AG09309 (cell line): ENCODE measurements around the gene HSFY1.
"Not testable (repeated sequence)": the region's sequence is repeated elsewhere in the genome, so short reads cannot be mapped to it uniquely, and the experiment has no call there.

Experiments
- DNase-seq: peaks from one replicate; pipeline ENCODE4 v3.0.0-alpha.2; 2010; ENCODE audit warnings: low read depth
- H3K4me3 ChIP-seq: 2 replicates; pipeline ENCODE4 v1.5.1; 2011; ENCODE audit warnings: mild to moderate bottlenecking, low read depth, low read length, moderate library complexity; ENCODE audit not compliant: control insufficient read depth

Gene HSFY1, protein sequence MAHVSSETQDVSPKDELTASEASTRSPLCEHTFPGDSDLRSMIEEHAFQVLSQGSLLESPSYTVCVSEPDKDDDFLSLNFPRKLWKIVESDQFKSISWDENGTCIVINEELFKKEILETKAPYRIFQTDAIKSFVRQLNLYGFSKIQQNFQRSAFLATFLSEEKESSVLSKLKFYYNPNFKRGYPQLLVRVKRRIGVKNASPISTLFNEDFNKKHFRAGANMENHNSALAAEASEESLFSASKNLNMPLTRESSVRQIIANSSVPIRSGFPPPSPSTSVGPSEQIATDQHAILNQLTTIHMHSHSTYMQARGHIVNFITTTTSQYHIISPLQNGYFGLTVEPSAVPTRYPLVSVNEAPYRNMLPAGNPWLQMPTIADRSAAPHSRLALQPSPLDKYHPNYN

DNA sequence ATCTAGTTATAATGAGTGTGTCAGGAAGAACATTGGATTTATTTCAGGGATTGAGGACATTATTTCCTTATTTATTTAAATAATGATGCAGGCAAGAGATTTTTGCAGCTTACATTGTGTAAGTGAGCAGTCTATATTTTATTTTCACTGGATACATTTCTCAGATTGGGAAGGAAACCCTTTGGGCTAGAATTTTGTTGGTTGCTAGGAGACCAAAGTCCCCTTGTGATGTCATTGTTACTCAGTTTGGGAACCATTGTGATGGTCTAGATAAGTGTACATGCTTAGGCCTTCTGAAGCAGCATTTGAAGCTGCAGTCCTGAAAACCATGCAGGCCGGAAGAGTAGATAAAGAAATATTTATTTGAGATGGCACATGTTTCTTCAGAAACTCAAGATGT lies at the start of gene HSFY1:
HSFY1 (plus strand) TSS at position 301 of the 400 bp plus-strand sequence; CDS start at position 369, 68 bp downstream.
- not testable (repeated sequence) for DNase-seq

DNA sequence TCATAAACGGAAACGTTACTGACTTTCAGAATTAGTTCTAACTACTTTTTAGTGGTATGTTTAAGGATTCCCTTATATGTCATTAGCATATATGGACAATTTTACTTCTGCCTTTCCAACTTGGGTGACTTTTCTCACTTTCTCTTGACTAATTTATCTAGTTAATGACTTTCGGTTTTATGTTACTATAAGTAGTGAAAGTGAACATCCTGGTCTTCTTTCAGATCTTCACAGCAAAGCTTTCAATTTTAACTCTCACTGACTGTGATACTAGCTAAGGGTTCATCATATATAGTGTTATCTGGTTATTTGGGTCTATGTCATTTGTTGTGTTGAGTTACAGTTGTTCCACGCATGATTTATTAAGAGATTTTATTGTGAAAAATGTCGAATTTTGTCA lies 42.3 kb upstream of the HSFY1 start:
- DNase-seq, H3K4me3 ChIP-seq: not testable (repeated sequence)

More for the DNA sequence above, at the start of gene HSFY1:
- H3K4me3 ChIP-seq: not testable (repeated sequence)

DNA sequence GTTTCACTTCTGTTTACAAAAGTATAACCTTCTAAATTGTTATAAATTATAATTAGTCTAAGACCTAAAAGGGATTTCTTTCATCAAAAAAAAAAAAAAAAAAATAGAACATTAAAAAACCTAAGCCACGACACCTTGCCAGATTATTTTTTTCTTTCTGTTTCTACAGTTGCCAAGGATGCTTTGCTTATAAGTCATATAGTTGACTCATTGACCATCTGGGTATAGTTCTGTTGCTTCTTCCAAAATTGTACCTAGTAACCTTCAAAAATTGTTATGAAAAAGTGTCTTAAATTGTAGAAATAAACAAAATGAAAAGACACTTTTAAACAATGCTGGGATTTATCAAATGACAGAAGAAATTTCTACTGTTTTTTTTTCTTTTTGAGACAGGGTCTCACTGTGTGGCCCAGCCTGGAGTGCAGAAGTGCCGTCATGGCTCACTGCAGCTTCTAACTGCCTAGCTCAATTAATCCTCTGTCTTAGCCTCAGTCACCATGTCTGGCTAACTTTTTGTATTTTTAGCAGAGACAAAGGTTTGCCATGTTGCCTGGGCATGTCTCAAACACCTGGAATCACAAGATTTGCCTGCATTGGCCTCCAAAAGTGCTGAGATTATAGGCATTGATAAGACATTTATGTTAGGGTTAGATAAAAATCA lies 15.4 kb upstream of the HSFY1 start:
- not testable (repeated sequence) for H3K4me3 ChIP-seq, DNase-seq

DNA sequence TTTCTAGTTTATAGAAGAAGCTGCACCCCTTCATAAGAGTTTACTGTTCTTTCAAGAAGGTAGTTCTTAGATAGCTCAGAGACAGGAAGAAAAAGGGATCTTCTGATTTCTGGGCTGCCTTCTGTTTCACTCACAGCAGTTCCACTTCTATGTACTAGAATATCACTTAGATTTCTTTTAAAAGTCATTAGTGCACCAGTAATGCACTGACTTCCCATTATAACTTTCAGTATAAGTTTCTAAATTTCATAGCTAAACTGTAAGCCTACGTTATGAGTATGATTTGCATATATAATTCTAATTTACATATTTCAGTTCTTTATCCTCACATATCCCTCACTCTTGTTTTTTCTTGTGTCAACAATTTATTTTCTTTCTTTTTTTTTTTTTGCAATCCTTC lies 7.6 kb upstream of the HSFY1 start:
- H3K4me3 ChIP-seq, DNase-seq: not testable (repeated sequence)

DNA sequence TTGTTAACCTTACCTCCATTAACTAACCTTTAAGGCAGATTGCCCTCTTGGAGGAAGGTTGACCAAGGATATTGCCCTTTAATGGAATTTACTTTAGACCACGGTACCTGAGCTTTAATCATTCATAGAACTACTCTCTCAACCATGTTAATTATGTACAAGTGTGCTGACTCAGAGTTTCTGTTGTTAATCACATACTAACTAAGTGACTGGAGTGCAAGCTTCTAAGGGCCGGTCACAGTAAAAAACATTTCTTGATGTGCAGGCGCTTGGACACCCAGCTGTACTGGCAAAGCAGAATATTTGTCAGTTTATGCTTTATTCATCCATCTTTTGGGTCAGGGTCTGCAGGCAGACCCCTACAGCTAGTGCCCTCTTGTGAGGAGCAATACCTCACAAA lies 6.6 kb downstream of the HSFY1 start:
- not testable (repeated sequence) for DNase-seq

DNA sequence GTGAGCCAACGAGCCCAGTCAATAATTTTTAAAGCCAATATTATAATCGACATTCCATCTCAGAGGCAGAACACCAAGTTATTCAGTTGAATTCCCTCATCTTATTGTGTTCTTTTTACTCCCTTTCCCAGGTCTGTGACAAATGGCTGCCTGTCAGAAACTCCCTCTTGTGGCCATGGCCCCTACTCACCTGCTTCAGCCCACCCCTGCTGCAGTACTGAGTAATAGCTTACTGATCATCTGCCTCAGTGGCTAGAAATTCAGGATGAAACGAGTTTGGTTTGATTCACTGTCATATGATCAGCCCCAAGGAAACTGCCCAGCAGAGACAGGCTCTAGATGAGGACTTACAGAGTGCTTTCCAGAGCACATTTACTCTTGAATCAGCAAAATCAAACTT lies 19.4 kb downstream of the HSFY1 start:
- H3K4me3 ChIP-seq, DNase-seq: not testable (repeated sequence)

More for the DNA sequence above, 6.6 kb downstream of the HSFY1 start:
- not testable (repeated sequence) for H3K4me3 ChIP-seq
